C4-2B (cell line): ENCODE data around the gene CIC.
A peak's percentile ranks its signal among the peaks of the same experiment; 100 is the strongest.

Experiments used
- H3K27ac ChIP-seq: fragments of 450-650 bp; 2 replicates; pipeline ENCODE4 v1.5.1; 2017
- CTCF ChIP-seq: fragments of 450-650 bp; conservative IDR thresholded peaks from 2 replicates; pipeline ENCODE4 v1.5.1; 2017; ENCODE audit warnings: mild to moderate bottlenecking
- ZFX ChIP-seq: fragments of 450-650 bp; IDR thresholded peaks from 2 replicates; pipeline ENCODE4 v1.6.1; 2017

Gene CIC

GRCh38 chr19:42335971-42336370 lies 66.9 kb downstream of the CIC start:
- TF ChIP-seq ZFX = no peak
- TF ChIP-seq CTCF = no peak
- H3K27ac ChIP-seq = no peak overlapping the region

- H3K27ac ChIP-seq = peak overlapping the region; percentile 88
These were observed 70.2 kb downstream of the CIC start for GRCh38 chr19:42339126-42339860.

GRCh38 chr19:42339922-42340321 lies 70.9 kb downstream of the CIC start:
- peak overlapping the region; percentile 88 for H3K27ac ChIP-seq

- no peak overlapping the region for H3K27ac ChIP-seq
- TF ChIP-seq CTCF = no peak
- TF ChIP-seq ZFX = no peak
These were observed 74.5 kb downstream of the CIC start for GRCh38 chr19:42343344-42344110.

GRCh38 chr19:42344336-42344893 lies 75.4 kb downstream of the CIC start:
- no peak for TF ChIP-seq CTCF
- no peak for TF ChIP-seq ZFX
- H3K27ac ChIP-seq = no peak overlapping the region
